Left ventricle myocardium inferior (tissue), 1 donor: Measurements from ENCODE around the gene PDE10A. TPM values are rescaled to one million over a fixed set of nuclear protein-coding genes. Genes with fewer than 3 reads are reported as not detected.
"Not testable (repeated sequence)": the region's sequence is repeated elsewhere in the genome, so short reads cannot be mapped to it uniquely, and the experiment has no call there.

Experiments used
- DNase-seq: peaks from one replicate; pipeline ENCODE4 v3.0.0-alpha.2; 2020
- H3K27ac ChIP-seq: fragments of 200-600 bp; replicated peaks from 2 replicates; pipeline ENCODE4 v1.8.0; 2021
- H3K27me3 ChIP-seq: fragments of 200-600 bp; 2 replicates; pipeline ENCODE4 v1.8.0; 2021; ENCODE audit warnings: low read depth
- H3K36me3 ChIP-seq: fragments of 200-600 bp; 2 replicates; pipeline ENCODE4 v1.8.0; 2021
- H3K4me1 ChIP-seq: fragments of 200-600 bp; 2 replicates; pipeline ENCODE4 v1.8.0; 2021
- H3K4me3 ChIP-seq: fragments of 200-600 bp; 2 replicates; pipeline ENCODE4 v1.8.0; 2021; ENCODE audit warnings: mild to moderate bottlenecking, moderate library complexity
- H3K9me3 ChIP-seq: fragments of 200-600 bp; replicated peaks from 2 replicates; pipeline ENCODE4 v1.8.0; 2021
- intact Hi-C: fragments of 100-400 bp; cut with micrococcal nuclease; formaldehyde crosslinking; loops from one replicate; pipeline ENCODE4 v1.11.0; 2022
- total RNA-seq: library from RNA; stranded (reverse); fragmentation: NEBNext Ultra II Directional; extraction: Animal tissue kit (Norgen Biotek cat#: 25700); gene quantifications from one replicate; pipeline ENCODE4 v1.2.1, GENCODE V29; 2021
- TF ChIP-seq, protein P1 (sequence below): fragments of 200-600 bp; IDR thresholded peaks from 2 replicates; pipeline ENCODE4 v1.8.0; 2021; ENCODE audit warnings: antibody characterized with exemption, mild to moderate bottlenecking, borderline replicate concordance
- donor health status: DM: no; HTN: yes; CAD: no; lungs with severe emphysema.

The PDE10A gene
- total RNA-seq, 1 donor from 2014 or later, result 12.2 TPM

- Histone ChIP-seq H3K27ac (no peak overlapping the region), H3K9me3 (no peaks in the 10 kb centered on the region), H3K4me1 (peaks cover 27% of the 10 kb centered on the region), H3K27me3 (no peaks in the 10 kb centered on the region), H3K36me3 (no peaks in the 10 kb centered on the region), H3K4me3 (no peak overlapping the region)
- no peak for DNase-seq
- TF ChIP-seq, protein P1, sequence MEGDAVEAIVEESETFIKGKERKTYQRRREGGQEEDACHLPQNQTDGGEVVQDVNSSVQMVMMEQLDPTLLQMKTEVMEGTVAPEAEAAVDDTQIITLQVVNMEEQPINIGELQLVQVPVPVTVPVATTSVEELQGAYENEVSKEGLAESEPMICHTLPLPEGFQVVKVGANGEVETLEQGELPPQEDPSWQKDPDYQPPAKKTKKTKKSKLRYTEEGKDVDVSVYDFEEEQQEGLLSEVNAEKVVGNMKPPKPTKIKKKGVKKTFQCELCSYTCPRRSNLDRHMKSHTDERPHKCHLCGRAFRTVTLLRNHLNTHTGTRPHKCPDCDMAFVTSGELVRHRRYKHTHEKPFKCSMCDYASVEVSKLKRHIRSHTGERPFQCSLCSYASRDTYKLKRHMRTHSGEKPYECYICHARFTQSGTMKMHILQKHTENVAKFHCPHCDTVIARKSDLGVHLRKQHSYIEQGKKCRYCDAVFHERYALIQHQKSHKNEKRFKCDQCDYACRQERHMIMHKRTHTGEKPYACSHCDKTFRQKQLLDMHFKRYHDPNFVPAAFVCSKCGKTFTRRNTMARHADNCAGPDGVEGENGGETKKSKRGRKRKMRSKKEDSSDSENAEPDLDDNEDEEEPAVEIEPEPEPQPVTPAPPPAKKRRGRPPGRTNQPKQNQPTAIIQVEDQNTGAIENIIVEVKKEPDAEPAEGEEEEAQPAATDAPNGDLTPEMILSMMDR, result no peak
- intact Hi-C loops, result no loop called here
These were observed 62.4 kb downstream of the PDE10A start for GRCh38 chr6:165600606-165601005.

- no peaks in the 10 kb centered on the region for H3K36me3 ChIP-seq
- H3K27me3 ChIP-seq, result no peaks in the 10 kb centered on the region
- no peak overlapping the region for H3K27ac ChIP-seq
- no peaks in the 10 kb centered on the region for H3K9me3 ChIP-seq
- intact Hi-C loops, result no loop called here
- H3K4me3 ChIP-seq, result no peak overlapping the region
- H3K4me1 ChIP-seq, result peaks cover 25% of the 10 kb centered on the region
- DNase-seq, result no peak
- TF ChIP-seq, protein P1, result no peak
These were observed 63.2 kb downstream of the PDE10A start for GRCh38 chr6:165599596-165600487.

- no peak overlapping the region for H3K4me3 ChIP-seq
- no peaks in the 10 kb centered on the region for H3K27me3 ChIP-seq
- TF ChIP-seq, protein P1, result no peak
- H3K4me1 ChIP-seq, result peaks cover 25% of the 10 kb centered on the region
- intact Hi-C loops, result no loop called here
- no peak overlapping the region for H3K27ac ChIP-seq
- peaks cover under 1% of the 10 kb centered on the region for H3K36me3 ChIP-seq
- H3K9me3 ChIP-seq, result peaks cover 3% of the 10 kb centered on the region
- DNase-seq, result no peak
These were observed 63.9 kb downstream of the PDE10A start for GRCh38 chr6:165599121-165599520.

GRCh38 chr6:165597821-165598220 is 65.2 kb downstream of the PDE10A start:
- Histone ChIP-seq H3K27ac (no peak overlapping the region), H3K4me3 (no peak overlapping the region), H3K27me3 (no peaks in the 10 kb centered on the region), H3K36me3 (peaks cover 6% of the 10 kb centered on the region), H3K9me3 (peaks cover 16% of the 10 kb centered on the region), H3K4me1 (peaks cover 21% of the 10 kb centered on the region)
- intact Hi-C loops, result no loop called here
- DNase-seq, result no peak
- TF ChIP-seq, protein P1, result no peak

DNA sequence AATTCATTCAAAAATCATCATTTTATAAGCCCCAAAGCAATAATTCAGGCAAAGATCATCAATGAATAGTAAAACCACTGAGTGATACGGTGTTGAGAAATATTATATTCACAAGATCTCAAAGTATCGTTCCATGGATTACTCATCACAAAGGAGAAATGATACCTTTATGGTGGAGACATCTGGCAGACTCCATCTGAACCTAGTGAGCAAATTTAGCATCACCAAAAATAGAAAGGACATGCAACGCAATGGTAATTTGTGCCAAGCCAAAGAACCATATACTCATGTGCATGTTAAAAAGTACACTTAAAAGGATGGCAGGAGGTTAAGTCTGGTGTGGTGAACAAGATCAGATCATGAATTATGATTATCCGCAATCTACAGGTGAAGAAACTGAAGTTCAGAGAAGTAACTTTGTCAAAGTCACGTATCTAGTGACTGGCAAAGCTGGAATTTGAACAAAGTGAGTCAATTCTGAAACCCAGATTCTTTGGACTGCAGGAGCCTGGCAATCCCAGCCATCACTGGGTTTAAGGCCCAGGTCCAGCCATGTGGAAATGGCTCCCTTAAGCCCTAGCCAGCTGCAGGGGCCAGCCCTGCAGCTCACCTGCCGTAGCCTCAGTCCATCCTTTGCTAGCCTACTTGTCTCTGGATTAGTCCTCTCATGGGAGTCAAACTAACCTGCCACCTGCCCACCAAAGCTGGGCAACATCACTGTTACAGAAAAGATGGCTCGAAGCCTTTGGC is 68.3 kb downstream of the PDE10A start:
- no peak for DNase-seq
- Histone ChIP-seq H3K27ac (no peak overlapping the region), H3K27me3 (no peaks in the 10 kb centered on the region), H3K36me3 (peaks cover 6% of the 10 kb centered on the region), H3K4me3 (no peak overlapping the region), H3K9me3 (peaks cover 24% of the 10 kb centered on the region), H3K4me1 (peaks cover 13% of the 10 kb centered on the region)
- TF ChIP-seq, protein P1, result no peak
- intact Hi-C loops, result no loop called here

- H3K27ac ChIP-seq, H3K36me3 ChIP-seq, DNase-seq, H3K4me3 ChIP-seq, intact Hi-C loops, H3K27me3 ChIP-seq: not testable (repeated sequence)
- Histone ChIP-seq H3K4me1 (peaks cover 13% of the 10 kb centered on the region), H3K9me3 (peaks cover 24% of the 10 kb centered on the region)
These were observed 70.1 kb downstream of the PDE10A start for GRCh38 chr6:165592947-165593346.
